NCI-H69 (cell line): ENCODE measurements around the gene RFX1.

Experiments used
- DNase-seq: peaks from one replicate; lab custom pipeline; 2025; lab: John Stamatoyannopoulos, UW

Gene RFX1

DNA sequence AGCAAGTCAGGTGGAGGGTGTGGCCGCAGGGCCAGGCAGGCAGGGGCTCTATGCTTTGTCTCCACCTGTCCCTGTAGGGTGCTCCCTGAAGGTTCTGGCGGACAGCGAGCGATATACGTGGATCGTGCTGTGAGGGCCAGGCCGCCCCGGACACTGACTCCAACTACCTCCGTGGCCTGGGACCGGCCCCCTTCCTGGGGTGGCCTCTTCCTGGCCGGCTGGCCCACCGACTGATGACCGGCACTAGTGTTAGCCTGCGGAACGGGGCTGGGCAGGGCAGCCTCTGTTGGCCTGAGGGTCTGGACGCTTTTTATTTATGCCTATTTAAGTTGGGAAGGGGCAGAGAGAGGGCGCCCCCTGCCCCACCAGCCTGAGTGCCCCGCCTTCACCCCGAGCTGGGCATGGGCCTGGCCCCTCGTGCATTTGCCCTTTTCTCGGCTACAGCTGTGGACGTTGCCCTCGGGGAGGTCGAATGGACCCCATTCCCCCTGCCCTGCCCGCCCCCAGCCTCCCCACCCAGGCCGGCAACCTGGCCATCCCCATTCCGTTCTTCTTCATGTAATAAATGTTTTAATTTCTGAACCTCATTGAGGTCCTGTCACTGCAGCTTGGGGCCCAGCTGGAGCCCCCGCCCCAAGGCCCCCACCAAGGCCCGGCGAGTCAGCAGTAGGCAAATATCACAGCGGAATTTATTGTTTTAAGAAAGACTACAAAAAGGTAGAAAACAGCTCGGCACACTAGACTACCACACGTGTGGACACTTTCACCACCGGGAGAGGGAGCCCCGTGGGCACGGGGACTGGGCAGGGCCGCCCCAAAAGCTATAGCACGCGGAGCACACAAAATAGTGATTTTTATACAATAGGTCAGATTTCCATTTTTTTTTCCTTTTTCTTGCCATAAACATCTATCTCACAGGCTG, 45.0 kb downstream of the RFX1 start:
- DNase-seq = no peak

- DNase-seq = no peak
Observed at GRCh38 chr19:13959962-13960862, 45.9 kb downstream of the RFX1 start.

- no peak for DNase-seq
Observed at GRCh38 chr19:13959141-13959961, 46.8 kb downstream of the RFX1 start.

DNA sequence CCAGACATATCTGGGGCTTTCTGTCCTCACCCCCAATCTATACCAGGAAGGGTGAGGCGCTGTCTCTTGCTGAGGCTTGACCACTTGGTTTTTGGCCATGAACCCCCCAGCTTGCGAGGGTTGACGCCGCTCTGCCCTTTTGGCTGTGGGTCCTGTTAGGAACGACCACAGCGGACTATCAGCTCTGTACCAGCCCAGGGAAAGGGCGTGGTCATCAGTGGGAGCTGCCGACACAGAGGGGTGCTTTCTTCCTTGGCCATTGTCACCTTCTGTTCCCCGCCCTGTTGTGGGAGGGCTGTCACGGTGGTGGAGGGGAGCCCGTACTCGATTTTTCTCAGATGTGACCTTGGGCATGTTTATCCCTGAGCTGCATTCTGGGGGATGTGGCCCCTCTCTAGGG, 48.1 kb downstream of the RFX1 start:
- DNase-seq = no peak

DNA sequence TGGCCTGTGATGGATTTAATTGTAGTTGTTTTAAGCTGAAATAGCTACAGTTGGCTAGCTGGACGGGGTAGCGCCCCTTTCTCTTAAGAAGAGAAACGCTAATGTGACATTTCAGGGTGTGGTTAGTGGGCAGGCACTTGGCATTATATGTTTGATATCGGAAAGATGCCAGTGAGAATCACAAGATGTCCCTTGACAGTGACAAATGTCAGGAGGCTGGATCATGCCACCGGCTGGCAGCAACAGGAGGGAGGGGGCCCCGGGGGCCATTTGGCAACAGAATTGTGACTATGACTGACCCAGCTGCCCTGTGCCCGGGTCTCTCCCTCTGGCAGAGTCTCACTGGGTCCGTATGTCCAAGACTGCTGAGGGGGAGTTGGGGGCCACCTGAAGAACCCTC, 49.1 kb downstream of the RFX1 start:
- no peak for DNase-seq

- DNase-seq = no peak
Observed at GRCh38 chr19:13956365-13956744, 49.8 kb downstream of the RFX1 start.

DNA sequence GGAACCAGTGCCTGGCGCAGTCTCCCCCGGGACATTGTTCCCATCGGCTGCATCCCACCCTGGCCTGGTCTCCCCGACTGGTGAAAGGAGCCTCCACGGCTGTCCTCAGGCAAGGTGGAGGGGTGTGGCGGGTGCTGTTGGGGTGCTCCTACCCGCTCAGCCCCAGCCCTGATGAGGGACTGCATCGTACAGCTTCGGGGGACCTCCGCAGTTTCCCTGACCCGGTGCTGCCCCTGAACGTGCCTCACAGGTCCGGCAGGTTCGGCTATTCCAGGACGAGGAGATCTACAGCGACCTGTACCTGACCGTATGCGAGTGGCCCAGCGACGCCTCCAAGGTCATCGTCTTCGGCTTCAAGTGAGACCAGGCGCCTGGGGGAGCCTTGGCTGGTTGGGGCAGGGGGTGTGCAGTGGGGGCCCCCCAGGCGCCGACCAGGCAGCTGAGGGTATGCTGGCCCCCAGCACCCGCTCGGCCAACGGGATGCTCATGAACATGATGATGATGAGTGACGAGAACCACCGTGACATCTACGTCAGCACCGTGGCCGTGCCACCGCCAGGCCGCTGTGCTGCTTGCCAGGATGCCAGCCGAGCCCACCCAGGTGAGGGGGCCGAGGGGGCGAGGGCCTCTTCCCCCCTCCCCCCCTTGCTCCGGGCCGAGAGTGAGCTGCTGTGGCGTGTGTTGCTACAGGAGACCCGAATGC, 50.3 kb downstream of the RFX1 start:
- DNase-seq = no peak

GRCh38 chr19:13954185-13954584, 51.9 kb downstream of the RFX1 start:
- no peak for DNase-seq

- DNase-seq = no peak
Observed at GRCh38 chr19:13952931-13953531, 53.1 kb downstream of the RFX1 start.

GRCh38 chr19:13952154-13952930, 53.8 kb downstream of the RFX1 start, which contains the start of gene DCAF15:
DCAF15 (plus strand) TSS chr19:13952509; CDS start chr19:13952513, 4 bp downstream.
- DNase-seq = peak; percentile 100

- DNase-seq = no peak
Observed at GRCh38 chr19:13951799-13952153, 54.3 kb downstream of the RFX1 start.

GRCh38 chr19:13951043-13951442, 55.1 kb downstream of the RFX1 start:
- no peak for DNase-seq

GRCh38 chr19:13946414-13946813, 59.7 kb downstream of the RFX1 start:
- no peak for DNase-seq

- peak; percentile 36 for DNase-seq
Observed at GRCh38 chr19:13942023-13942684, 64.0 kb downstream of the RFX1 start.

DNA sequence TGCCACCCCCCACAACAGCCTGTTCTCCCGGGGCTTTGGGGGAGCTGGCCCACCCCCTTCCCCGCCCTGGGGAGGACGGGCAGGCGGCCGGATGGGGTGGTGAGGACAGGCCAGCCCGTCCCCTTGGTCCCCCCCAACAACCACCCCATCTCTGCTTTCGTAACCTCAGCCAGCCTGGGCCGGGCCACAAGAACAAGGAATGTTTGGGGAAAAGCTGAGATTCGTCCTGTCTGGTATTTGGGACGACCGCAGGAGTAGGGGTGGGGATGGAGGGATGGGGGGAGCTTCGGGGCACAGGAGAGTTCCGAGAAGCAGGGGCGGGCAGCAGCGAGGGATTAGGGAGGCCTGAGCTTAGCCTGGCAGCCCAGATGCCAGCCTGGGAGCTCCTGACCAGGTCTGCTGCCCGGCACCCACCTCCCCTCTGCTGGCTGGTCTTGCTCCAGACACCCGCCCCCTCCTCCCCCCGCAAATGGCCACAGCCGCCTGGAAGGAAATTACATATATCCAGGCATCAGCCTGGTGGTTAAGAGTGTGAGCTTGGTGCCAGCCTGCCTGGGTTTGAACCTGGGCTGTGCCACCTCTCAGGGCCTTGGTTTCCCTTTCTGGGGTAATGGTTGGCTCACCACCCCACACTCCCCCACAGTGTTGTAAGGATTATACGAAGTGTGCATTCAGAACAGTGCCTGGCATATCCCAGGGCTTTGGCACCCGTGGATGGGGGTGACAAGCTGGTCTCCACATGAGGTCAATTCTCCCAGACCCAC, 67.6 kb downstream of the RFX1 start, which contains the start of gene PODNL1:
Gene PODNL1 (minus strand): TSS at position 117 of the 764 bp plus-strand sequence. CDS start 236 bp downstream, outside the sequence.
- DNase-seq = no peak

- peak; percentile 28 for DNase-seq
Observed at GRCh38 chr19:13937479-13938300, 68.4 kb downstream of the RFX1 start.

DNA sequence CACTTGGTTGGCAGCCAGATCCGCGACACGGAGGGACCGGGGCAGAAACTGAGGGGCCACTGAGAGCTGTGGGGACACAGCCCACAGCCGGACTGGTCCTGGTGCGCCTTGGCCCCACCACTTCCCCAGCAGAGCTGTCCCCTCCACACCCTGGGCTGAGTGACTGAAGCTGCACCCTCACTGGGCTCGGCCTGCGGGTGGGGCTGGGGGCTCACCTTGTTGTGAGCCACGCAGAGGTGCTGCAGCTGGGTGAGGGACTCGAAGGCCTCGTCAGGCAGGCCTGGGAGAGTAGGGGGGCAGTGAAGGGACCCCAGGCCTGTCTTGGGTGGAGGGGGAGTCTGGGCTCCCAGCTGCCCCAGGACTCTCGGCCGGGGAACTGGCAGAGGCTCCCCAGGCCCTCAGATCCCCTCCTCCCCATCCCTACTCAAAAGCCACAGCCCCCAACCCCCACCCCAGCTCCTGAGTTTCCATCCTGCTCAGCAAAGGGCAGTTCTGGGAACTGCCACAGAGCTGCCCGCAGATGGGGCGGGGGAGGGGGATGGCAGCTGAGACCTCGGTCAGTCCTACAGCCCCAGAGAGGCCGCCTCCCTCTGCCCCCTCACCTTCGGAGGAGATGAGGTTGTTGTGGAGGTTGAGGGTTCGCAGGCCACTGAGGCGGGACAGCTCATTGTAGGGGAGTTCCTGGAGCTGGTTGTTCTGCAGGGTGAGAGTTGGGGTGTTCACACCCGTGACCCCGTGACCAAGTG, 70.2 kb downstream of the RFX1 start:
- no peak for DNase-seq
